ENCODE measurements around the gene DNAAF2. TPM values are rescaled to one million over a fixed set of nuclear protein-coding genes. Genes with fewer than 3 reads are reported as not detected.
A peak's percentile ranks its signal among the peaks of the same experiment; 100 is the strongest.
"Not testable (repeated sequence)": the region's sequence is repeated elsewhere in the genome, so short reads cannot be mapped to it uniquely, and the experiment has no call there.

Gene DNAAF2
- total RNA-seq, 1 donor from 2014 or later = 4.8 TPM

- intact Hi-C loops (cut with DNase I) = no loop called here
Measured at GRCh38 chr14:49623941-49624839, 10.9 kb downstream of the DNAAF2 start.

GRCh38 chr14:49623387-49623786 lies 11.7 kb downstream of the DNAAF2 start:
- intact Hi-C loops (cut with DNase I) = no loop called here
- no peak for DNase-seq (ENCODE audit: low spot score)

More at GRCh38 chr14:49623941-49624839, 10.9 kb downstream of the DNAAF2 start:
- no peak for DNase-seq (ENCODE audit: low spot score)

GRCh38 chr14:49622022-49622607 lies 12.9 kb downstream of the DNAAF2 start:
- intact Hi-C loops (cut with DNase I) = no loop called here
- no peak for DNase-seq (ENCODE audit: low spot score)

GRCh38 chr14:49621114-49621881 lies 13.7 kb downstream of the DNAAF2 start:
- intact Hi-C loops (cut with DNase I) = loop anchor here (2.0 kb wide), 1 partner anchor 14 kb away; the partner anchor contains the start of gene DNAAF2
- DNase-seq (ENCODE audit: low spot score) = peak; percentile 91

GRCh38 chr14:49620182-49621113 lies 14.6 kb downstream of the DNAAF2 start, which contains the start of the genes MGAT2 and RPL36AL:
MGAT2 (plus strand) TSS chr14:49620799; CDS start chr14:49621269, 470 bp downstream.
RPL36AL (minus strand) TSS chr14:49620626; CDS start chr14:49619104, 1,522 bp downstream.
- intact Hi-C loops (cut with DNase I) = loop anchor here (2.0 kb wide), 1 partner anchor 14 kb away; the partner anchor contains the start of gene DNAAF2
- peak; percentile 99 for DNase-seq (ENCODE audit: low spot score)

GRCh38 chr14:49619730-49620129 lies 15.3 kb downstream of the DNAAF2 start:
- intact Hi-C loops (cut with DNase I) = loop anchor here (2.0 kb wide), 1 partner anchor 15 kb away; the partner anchor contains the start of gene DNAAF2
- DNase-seq (ENCODE audit: low spot score) = no peak

- intact Hi-C loops (cut with DNase I); DNase-seq (ENCODE audit: low spot score): not testable (repeated sequence)
Measured at GRCh38 chr14:49619273-49619672, 15.8 kb downstream of the DNAAF2 start.

GRCh38 chr14:49617852-49618519 lies 17.1 kb downstream of the DNAAF2 start:
- no peak for DNase-seq (ENCODE audit: low spot score)
- intact Hi-C loops (cut with DNase I) = no loop called here

GRCh38 chr14:49615776-49616175 lies 19.3 kb downstream of the DNAAF2 start:
- no peak for DNase-seq (ENCODE audit: low spot score)
- intact Hi-C loops (cut with DNase I) = no loop called here

GRCh38 chr14:49614196-49614595 lies 20.8 kb downstream of the DNAAF2 start:
- DNase-seq (ENCODE audit: low spot score) = no peak
- intact Hi-C loops (cut with DNase I) = no loop called here

GRCh38 chr14:49612671-49613070 lies 22.4 kb downstream of the DNAAF2 start:
- intact Hi-C loops (cut with DNase I) = no loop called here
- DNase-seq (ENCODE audit: low spot score) = no peak

- intact Hi-C loops (cut with DNase I) = no loop called here
- no peak for DNase-seq (ENCODE audit: low spot score)
Measured at GRCh38 chr14:49612251-49612650, 22.8 kb downstream of the DNAAF2 start.

GRCh38 chr14:49607583-49607982 lies 27.5 kb downstream of the DNAAF2 start:
- DNase-seq (ENCODE audit: low spot score) = no peak
- intact Hi-C loops (cut with DNase I) = no loop called here

GRCh38 chr14:49598485-49599300 lies 36.4 kb downstream of the DNAAF2 start, which contains the start of gene LRR1:
LRR1 (plus strand) TSS chr14:49598940; CDS start chr14:49599021, 81 bp downstream.
- DNase-seq (ENCODE audit: low spot score) = peak; percentile 95
- intact Hi-C loops (cut with DNase I) = no loop called here

GRCh38 chr14:49598189-49598484 lies 36.9 kb downstream of the DNAAF2 start:
- no peak for DNase-seq (ENCODE audit: low spot score)
- intact Hi-C loops (cut with DNase I) = no loop called here

GRCh38 chr14:49594347-49595091 lies 40.5 kb downstream of the DNAAF2 start:
- no peak for DNase-seq (ENCODE audit: low spot score)
- intact Hi-C loops (cut with DNase I) = no loop called here

- intact Hi-C loops (cut with DNase I) = no loop called here
- DNase-seq (ENCODE audit: low spot score) = no peak
Measured at GRCh38 chr14:49593016-49593415, 42.0 kb downstream of the DNAAF2 start.

Measured in cardiac septum (tissue), 1 donor.